Measurements from ENCODE around the gene ATP5PD. TPM values are rescaled to one million over a fixed set of nuclear protein-coding genes. Genes with fewer than 3 reads are reported as not detected.
A peak's percentile ranks its signal among the peaks of the same experiment; 100 is the strongest.

The ATP5PD gene
- total and polyA plus RNA-seq, 2 of the 13 experiments (the other 11 are each of a cell fraction or from before 2014, with no cell fraction given): 158 to 428 TPM

- peak; percentile 9; the same call in 1 of the 2 replicates for TF ChIP-seq ARID4A (CRISPR knock-in tag; IDR thresholded peaks at IDR 0.05; ENCODE audit: borderline replicate concordance)
- TF ChIP-seq ZNF10 (CRISPR knock-in tag; IDR thresholded peaks at IDR 0.05; ENCODE audit: borderline replicate concordance, low read depth): no peak
- TF ChIP-seq ETV5 (CRISPR knock-in tag; IDR thresholded peaks at IDR 0.05; ENCODE audit: borderline replicate concordance): no peak
- TF ChIP-seq ZBTB3 (CRISPR knock-in tag; IDR thresholded peaks at IDR 0.05; ENCODE audit: borderline replicate concordance, low read depth): 0 out of 2 replicates have a peak, but pooled peaks have one; percentile 14
- no peak for TF ChIP-seq CENPX (CRISPR knock-in tag; IDR thresholded peaks at IDR 0.05)
- no peak for TF ChIP-seq PTBP1 (IDR thresholded peaks at IDR 0.05; ENCODE audit: low read depth, low read length, poor library complexity, severe bottlenecking)
- no peak for TF ChIP-seq ZNF619 (CRISPR knock-in tag; IDR thresholded peaks at IDR 0.05)
- TF ChIP-seq CERS6 (CRISPR knock-in tag; IDR thresholded peaks at IDR 0.05): no peak
- no peak for TF ChIP-seq ZNF282 (IDR thresholded peaks at IDR 0.05; ENCODE audit: partially characterized antibody)
- no peak for TF ChIP-seq FUBP1 (CRISPR knock-in tag; IDR thresholded peaks at IDR 0.05; ENCODE audit: borderline replicate concordance)
- no peak for TF ChIP-seq FOXJ3 (CRISPR knock-in tag; IDR thresholded peaks at IDR 0.05; ENCODE audit: borderline replicate concordance)
- no peak for TF ChIP-seq GPBP1L1 (CRISPR knock-in tag; IDR thresholded peaks at IDR 0.05)
- TF ChIP-seq HNRNPLL (IDR thresholded peaks at IDR 0.05; ENCODE audit: low read depth, low read length, poor library complexity, severe bottlenecking): no peak
- TF ChIP-seq SMAD3 (CRISPR knock-in tag; IDR thresholded peaks at IDR 0.05): no peak
- TF ChIP-seq ZNF414 (CRISPR knock-in tag; IDR thresholded peaks at IDR 0.05): peak; percentile 55; the same call in 1 of the 2 replicates
Measured at GRCh38 chr17:75087182-75087557, 40.4 kb upstream of the ATP5PD start (continued).
